Lower leg skin (tissue), 3 donors: ENCODE measurements around the gene MINDY4.

ENCODE experiments used
- POLR2A ChIP-seq, 2 donors: fragments of 450-650 bp; IDR thresholded peaks; one replicate each; pipeline ENCODE4 v1.6.1; 2016 to 2017; ENCODE audit warnings: antibody characterized with exemption in 2 of 2, mild to moderate bottlenecking in 1 of 2, moderate library complexity in 1 of 2
- TF ChIP-seq, protein P1 (sequence below), 3 donors: fragments of 450-650 bp; IDR thresholded peaks; one replicate each; pipeline ENCODE4 v1.5.1; 2016; ENCODE audit warnings: antibody characterized with exemption in 3 of 3, mild to moderate bottlenecking in 3 of 3, moderate library complexity in 2 of 3

DNA sequence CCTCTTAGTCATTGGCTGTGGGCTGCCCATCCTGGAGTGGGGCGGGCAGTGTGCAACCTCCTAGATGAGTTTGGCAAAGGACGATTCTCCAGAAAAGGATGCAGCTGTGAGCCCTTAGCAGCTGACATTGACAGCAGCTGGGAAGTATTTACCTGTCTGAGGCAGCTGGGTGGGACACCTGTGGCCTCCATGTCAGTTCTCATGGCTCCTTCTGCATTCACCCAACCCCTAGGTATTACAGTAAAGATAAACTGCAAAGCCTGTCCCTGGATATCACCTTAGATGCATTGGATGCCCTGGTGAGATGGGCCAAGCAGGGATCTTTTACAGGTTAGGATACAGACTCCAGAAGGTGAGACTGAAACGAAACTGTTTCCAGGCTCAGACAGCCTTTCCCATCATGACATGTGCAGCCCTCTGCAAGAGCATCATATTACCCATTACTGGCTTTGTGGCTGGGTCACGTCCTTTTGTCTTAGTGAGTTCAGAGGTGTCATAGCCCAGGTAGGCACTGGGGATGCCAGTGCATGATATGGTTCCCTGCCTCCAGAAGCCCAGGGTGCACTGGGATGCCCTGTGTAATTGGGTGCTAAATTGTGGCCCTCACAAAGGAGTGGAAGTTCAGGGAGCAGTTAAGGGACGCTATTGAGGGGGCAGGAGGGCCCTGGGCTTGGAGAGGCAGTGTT is 28.9 kb downstream of the MINDY4 start:
- TF ChIP-seq, protein P1, sequence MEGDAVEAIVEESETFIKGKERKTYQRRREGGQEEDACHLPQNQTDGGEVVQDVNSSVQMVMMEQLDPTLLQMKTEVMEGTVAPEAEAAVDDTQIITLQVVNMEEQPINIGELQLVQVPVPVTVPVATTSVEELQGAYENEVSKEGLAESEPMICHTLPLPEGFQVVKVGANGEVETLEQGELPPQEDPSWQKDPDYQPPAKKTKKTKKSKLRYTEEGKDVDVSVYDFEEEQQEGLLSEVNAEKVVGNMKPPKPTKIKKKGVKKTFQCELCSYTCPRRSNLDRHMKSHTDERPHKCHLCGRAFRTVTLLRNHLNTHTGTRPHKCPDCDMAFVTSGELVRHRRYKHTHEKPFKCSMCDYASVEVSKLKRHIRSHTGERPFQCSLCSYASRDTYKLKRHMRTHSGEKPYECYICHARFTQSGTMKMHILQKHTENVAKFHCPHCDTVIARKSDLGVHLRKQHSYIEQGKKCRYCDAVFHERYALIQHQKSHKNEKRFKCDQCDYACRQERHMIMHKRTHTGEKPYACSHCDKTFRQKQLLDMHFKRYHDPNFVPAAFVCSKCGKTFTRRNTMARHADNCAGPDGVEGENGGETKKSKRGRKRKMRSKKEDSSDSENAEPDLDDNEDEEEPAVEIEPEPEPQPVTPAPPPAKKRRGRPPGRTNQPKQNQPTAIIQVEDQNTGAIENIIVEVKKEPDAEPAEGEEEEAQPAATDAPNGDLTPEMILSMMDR (IDR thresholded peaks at IDR 0.05): no peak
- no peak for TF ChIP-seq POLR2A (IDR thresholded peaks at IDR 0.05)
